ENCODE measurements around the gene MTMR6.

The MTMR6 gene

GRCh38 chr13:25268561-25268960 lies 18.7 kb downstream of the MTMR6 start:
- no peak for DNase-seq

GRCh38 chr13:25267715-25268114 lies 19.6 kb downstream of the MTMR6 start:
- DNase-seq = no peak

DNA sequence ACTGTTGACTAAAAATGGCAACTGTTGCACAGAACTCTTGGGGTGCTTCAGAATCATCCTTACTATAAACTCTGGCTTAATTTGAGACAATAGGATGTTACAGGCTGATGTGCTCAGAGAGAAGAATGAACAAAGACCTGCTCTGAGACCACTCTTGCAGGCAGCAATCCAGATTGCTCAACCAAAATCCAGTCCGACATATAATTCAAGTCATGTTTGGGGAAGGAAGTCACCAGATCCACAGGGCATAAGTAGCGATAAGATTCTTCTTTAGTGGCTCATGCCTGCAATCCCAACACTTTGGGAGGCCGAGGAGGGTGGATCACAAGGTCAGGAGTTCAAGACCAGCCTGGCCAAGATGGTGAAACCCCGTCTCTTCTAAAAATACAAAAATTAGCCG lies 20.6 kb downstream of the MTMR6 start:
- DNase-seq = no peak

DNA sequence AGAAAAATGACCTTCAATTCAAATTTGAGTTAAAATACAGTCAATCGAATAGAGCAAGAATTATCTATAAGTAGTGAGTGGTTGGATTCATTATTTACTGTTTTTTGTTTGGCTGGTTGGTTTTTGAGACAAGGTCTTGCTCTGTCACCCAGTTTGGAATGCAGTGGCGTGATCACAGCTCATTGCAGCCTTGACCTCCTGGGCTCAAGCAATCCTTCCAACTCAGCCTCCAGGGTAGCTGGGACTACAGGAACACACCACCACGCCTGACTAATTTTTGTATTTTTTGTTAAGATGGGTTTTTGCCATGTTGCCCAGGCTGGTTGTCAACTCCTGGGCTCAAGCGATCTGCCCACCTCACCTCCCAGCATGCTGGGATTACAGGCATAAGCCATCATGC lies 25.0 kb downstream of the MTMR6 start:
- no peak for DNase-seq

GRCh38 chr13:25253702-25254101 lies 33.6 kb downstream of the MTMR6 start:
- no peak for DNase-seq

GRCh38 chr13:25252752-25253151 lies 34.5 kb downstream of the MTMR6 start:
- DNase-seq = no peak

DNA sequence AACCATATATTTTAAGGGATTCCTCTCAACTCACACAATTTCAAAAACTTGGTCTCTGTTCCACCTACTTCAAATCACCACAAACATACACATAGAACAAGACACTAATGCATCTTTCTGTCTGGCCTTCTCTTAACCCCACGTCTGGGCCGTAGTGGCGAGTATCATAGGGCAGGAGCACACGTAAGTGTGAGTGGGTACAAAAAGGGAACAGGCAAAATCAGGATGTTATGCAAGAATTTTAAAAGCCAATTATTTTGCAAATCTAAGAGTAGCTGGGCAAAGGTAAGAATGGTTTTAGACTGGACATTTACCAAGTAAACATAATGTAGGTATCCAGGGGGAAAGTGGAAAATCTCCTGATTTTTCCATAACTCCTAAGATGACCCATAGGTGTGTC lies 35.1 kb downstream of the MTMR6 start:
- no peak for DNase-seq

- no peak for DNase-seq
Observed at GRCh38 chr13:25249001-25249543, 38.2 kb downstream of the MTMR6 start.

GRCh38 chr13:25248071-25248470 lies 39.2 kb downstream of the MTMR6 start:
- DNase-seq = no peak

DNA sequence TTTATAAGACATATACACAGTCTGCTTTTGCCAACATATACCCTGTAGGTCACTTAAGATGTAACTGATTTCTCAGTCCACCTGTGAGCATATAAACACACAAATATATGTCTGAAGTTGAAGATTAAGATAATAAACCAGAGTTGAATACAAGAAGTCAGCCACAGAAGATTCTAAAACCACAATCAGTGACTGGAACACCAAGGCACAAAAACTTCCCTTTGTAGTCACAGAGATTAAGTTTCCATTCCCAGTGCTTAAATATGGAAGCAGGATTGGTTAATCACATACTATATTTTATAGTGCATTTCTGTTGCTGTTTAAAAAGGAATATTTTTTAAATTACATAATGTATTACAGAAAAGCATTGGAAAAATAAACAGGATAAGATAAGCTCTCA lies 39.9 kb downstream of the MTMR6 start:
- DNase-seq = no peak

GRCh38 chr13:25244123-25244522 lies 43.2 kb downstream of the MTMR6 start:
- no peak for DNase-seq

GRCh38 chr13:25242956-25243355 lies 44.3 kb downstream of the MTMR6 start:
- no peak for DNase-seq

DNA sequence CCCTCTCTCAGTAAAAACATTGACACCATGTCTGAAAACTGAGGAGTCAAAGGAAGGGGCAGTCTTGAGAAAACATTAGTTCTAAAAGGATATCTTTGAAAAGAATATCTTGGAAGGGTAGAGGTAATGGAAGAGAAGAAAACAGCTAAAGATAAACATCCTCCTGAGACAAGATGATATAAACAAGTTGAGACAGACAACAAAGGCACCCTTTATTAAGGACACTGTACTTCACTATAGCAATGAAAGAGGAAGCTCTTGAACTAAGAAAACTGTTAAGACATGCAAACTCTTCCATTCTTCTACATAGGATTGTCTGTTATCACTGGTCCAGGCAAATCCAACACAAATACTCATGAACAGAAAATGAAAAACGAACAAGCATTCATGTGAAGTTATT lies 46.3 kb downstream of the MTMR6 start:
- DNase-seq = no peak

- no peak for DNase-seq
Observed at GRCh38 chr13:25237083-25237482, 50.2 kb downstream of the MTMR6 start.

DNA sequence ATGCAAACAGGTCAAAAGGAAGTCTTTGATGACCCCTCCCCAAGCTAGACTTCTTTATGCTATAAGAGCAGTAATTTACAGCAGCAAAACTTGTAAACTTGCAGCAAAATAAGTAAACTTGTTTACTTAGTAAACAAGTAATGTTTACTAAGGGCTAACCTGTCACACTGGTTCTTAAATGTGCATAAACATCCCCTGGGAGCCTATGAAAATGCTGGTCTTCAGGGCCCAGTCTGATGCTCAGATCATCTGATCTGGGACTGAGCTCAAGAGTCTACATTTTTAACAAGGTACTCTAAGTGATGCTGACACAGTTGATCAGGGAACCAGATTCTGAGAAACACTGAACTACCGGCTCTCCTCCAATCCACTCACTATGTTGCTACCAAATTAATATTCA lies 53.4 kb downstream of the MTMR6 start:
- DNase-seq = no peak

DNA sequence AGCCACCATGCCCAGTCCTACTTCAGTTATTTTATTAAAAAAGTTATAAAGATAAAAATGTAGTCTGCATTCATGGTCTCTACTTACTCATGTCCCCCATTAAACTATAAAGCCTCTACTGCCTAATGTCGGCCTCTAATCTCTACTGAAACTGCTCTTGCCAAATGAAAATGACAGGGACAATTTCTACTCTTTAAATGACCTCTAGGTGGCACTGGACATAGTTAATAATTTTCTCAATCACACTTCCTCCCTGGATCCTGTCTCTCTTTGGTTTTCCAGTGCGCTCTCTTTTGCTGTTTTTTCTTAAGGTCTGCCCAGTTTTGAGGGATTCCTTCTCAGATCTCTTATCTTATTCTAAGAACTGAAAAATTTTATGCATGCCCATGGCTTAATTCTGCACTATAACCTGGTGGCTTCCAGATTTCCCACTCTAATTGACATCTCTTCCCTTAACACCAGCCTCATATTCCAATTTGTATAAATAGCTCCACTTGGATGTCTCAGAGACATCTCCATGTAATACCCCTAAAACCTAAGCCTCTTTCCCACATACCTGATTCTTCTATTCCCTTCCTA lies 54.3 kb downstream of the MTMR6 start:
- DNase-seq = no peak

DNA sequence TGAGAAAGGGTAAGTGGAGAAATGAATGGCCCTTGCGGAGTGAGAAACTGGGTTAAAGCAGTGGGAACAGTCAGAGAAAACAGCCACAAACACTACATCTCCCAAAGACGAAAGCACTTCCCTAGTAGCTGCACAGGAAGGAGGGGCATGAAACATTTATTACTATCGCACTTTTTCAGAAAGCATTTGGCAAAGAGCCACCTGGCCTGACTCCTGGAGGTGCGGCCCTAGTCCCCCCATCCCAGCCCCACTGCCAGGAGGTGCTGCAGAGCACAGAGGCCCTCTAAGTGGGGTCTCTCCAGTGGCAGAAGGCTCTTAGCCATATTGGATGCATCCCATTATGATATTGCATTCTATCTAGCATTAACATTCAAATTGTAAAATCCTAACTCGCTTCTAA lies 55.8 kb downstream of the MTMR6 start:
- no peak for DNase-seq

- no peak for DNase-seq
Observed at GRCh38 chr13:25227690-25228089, 59.6 kb downstream of the MTMR6 start.

GRCh38 chr13:25225970-25226369 lies 61.3 kb downstream of the MTMR6 start:
- DNase-seq = no peak

DNA sequence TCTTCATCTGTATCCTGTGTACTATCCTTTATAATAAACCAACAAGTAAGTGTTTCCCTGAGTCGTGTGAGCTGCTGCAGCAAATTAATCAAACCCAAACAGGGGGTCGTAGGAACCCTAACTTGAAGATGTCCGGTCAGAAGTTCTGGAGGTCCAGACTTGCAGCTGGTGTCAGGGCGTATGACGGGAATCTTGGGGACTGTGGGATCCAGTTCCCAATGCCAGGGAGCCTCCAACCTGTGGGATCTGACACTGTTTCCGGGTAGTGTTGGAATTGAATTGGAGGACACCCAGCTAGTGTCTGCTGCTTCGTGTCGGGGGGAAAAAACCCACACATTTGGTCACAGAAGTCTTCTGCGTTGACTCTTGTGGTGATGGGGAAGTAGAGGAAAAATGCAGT lies 63.1 kb downstream of the MTMR6 start:
- no peak for DNase-seq

GRCh38 chr13:25222740-25223139 lies 64.5 kb downstream of the MTMR6 start:
- DNase-seq = no peak

DNA sequence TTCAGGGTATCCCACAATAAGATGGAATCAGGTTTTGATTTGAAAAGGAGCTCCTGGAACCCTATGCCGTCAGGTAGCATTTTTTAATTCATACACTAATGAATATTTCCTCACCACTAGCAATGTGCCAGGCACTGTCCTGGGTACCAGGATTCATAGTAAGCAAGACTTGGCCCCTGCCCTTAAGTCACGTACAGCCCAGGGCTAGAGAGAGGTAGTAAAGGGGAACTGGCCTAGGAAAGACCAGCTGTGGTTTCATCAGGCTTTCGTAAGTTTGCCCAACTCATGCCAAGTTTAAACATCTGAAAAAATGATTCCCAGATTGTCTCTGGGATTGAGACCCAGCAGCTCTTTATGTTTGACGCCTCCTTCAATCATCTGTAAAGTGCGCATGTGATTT lies 69.3 kb downstream of the MTMR6 start:
- DNase-seq = no peak

DNA sequence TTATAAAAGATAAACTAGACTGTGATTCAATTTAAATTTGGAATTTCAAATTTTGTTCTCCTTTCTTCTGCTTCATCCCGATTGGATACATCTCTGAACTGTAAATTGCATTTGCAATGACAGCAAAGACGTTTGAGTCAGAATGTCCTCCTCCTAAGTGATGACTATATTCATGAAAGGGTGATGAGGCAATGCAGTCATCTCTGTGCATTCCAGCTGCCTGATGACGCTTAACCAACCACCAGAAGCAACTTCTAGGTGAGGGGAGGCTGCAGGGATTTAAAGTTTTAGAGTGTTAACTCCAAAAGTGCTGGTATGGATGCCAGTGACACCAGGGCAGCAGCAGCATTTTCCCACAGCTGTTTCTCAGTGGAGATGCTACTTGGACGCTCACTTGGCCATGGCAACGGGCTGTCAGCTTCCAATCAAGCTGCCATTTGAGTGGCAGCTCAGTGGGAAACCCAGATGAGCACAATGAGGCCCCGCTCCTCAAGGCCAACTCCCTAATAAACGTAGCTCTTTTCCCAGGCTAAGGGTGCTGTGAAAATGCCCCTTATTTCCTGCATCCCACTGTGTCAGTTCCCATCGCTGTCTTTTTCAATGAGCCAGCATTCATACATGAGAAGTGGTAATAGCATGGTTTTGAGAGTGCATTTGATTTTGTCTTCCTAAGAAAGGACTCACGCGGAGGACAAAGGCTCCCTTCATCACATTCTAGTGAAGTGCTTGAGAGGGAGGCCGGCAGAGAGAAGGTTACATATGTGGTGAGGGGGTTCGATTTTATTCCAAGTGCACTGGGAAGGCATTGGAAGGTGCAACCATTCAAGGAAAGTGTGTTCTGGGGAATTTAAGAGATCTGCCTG lies 70.0 kb downstream of the MTMR6 start:
- no peak for DNase-seq

GRCh38 chr13:25215253-25215575 lies 72.1 kb downstream of the MTMR6 start:
- DNase-seq = no peak
